BE2C (cell line): ENCODE results near the gene GLIPR1.

Experiments used
- DNase-seq: peaks from one replicate; pipeline ENCODE4 v3.0.0-alpha.2; 2020
- H3K27me3 ChIP-seq: fragments of 250-450 bp; sonication (Bioruptor Pico); 2 replicates; pipeline ENCODE4 v1.5.1; 2020; ENCODE audit warnings: mild to moderate bottlenecking
- H3K36me3 ChIP-seq: fragments of 250-450 bp; sonication (Bioruptor Pico); 2 replicates; pipeline ENCODE4 v1.5.1; 2020; ENCODE audit warnings: mild to moderate bottlenecking
- H3K4me1 ChIP-seq: fragments of 250-450 bp; sonication (Bioruptor Pico); 2 replicates; pipeline ENCODE4 v1.5.1; 2020
- H3K4me3 ChIP-seq: 2 replicates; pipeline ENCODE4 v1.5.1; 2011; ENCODE audit warnings: low read depth, low read length
- H3K9me3 ChIP-seq: fragments of 250-450 bp; sonication (Bioruptor Pico); 2 replicates; pipeline ENCODE4 v1.5.1; 2020
- CTCF ChIP-seq: IDR thresholded peaks from 2 replicates; pipeline ENCODE4 v1.5.1; 2012; ENCODE audit warnings: mild to moderate bottlenecking, low read depth, low read length

Gene GLIPR1

GRCh38 chr12:75533239-75533638 is 52.7 kb downstream of the GLIPR1 start:
- no peaks in the 10 kb centered on the region for H3K9me3 ChIP-seq
- no peaks in the 10 kb centered on the region for H3K36me3 ChIP-seq
- DNase-seq = no peak
- H3K4me3 ChIP-seq = no peak overlapping the region
- H3K4me1 ChIP-seq = peaks cover 5% of the 10 kb centered on the region
- H3K27me3 ChIP-seq = no peaks in the 10 kb centered on the region
- no peak for TF ChIP-seq CTCF

GRCh38 chr12:75539889-75540288 is 59.3 kb downstream of the GLIPR1 start:
- H3K4me3 ChIP-seq = no peak overlapping the region
- no peaks in the 10 kb centered on the region for H3K9me3 ChIP-seq
- H3K36me3 ChIP-seq = no peaks in the 10 kb centered on the region
- no peaks in the 10 kb centered on the region for H3K27me3 ChIP-seq
- H3K4me1 ChIP-seq = peaks cover 5% of the 10 kb centered on the region
- no peak for TF ChIP-seq CTCF
- DNase-seq = no peak

GRCh38 chr12:75542942-75543341 is 62.4 kb downstream of the GLIPR1 start:
- no peak for TF ChIP-seq CTCF
- H3K9me3 ChIP-seq = no peaks in the 10 kb centered on the region
- DNase-seq = no peak

GRCh38 chr12:75543529-75543928 is 63.0 kb downstream of the GLIPR1 start:
- no peaks in the 10 kb centered on the region for H3K9me3 ChIP-seq
- H3K4me3 ChIP-seq = no peak overlapping the region
- no peak for DNase-seq
- H3K36me3 ChIP-seq = no peaks in the 10 kb centered on the region
- no peak for TF ChIP-seq CTCF
- peaks cover 5% of the 10 kb centered on the region for H3K4me1 ChIP-seq
- H3K27me3 ChIP-seq = no peaks in the 10 kb centered on the region

More at GRCh38 chr12:75542942-75543341, 62.4 kb downstream of the GLIPR1 start:
- Histone ChIP-seq H3K27me3 (no peaks in the 10 kb centered on the region), H3K4me1 (peaks cover 5% of the 10 kb centered on the region), H3K4me3 (no peak overlapping the region), H3K36me3 (no peaks in the 10 kb centered on the region)

- Histone ChIP-seq H3K36me3 (no peaks in the 10 kb centered on the region), H3K9me3 (no peaks in the 10 kb centered on the region), H3K27me3 (no peaks in the 10 kb centered on the region), H3K4me1 (peaks cover 4% of the 10 kb centered on the region), H3K4me3 (no peak overlapping the region)
- no peak for TF ChIP-seq CTCF
- no peak for DNase-seq
Observed at GRCh38 chr12:75545636-75546035, 65.1 kb downstream of the GLIPR1 start.

- no peak for TF ChIP-seq CTCF
- Histone ChIP-seq H3K4me1 (peaks cover 4% of the 10 kb centered on the region), H3K36me3 (no peaks in the 10 kb centered on the region), H3K4me3 (no peak overlapping the region), H3K9me3 (no peaks in the 10 kb centered on the region), H3K27me3 (no peaks in the 10 kb centered on the region)
- no peak for DNase-seq
Observed at GRCh38 chr12:75548879-75549278, 68.3 kb downstream of the GLIPR1 start.
